ENCODE measurements around the gene HIRA.

Gene HIRA

DNA sequence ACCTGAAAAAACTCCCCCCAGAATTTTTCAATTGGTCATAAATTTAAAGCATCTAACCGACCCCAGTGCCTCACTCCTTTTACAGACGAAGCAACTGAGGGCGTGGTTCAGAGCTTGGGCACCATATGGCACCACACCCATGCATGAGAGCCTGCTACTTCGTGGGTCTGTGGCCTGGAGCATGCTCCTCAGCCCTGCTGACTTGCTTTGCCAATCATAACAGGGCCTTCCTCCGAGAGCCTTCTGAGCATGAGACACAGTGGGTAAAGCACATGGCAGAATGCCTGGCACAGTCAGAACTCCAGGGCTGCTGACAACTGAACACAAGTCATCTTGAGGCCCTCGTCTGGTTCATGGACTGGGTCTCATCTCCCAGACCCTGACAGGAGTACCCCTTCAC, 33.3 kb downstream of the HIRA start:
- peaks cover 41% of the 10 kb centered on the region for H3K36me3 ChIP-seq (ENCODE audit: control insufficient read depth, insufficient read depth, low read length)
- H3K9ac ChIP-seq (ENCODE audit: low read depth, low read length): no peak overlapping the region
- H3K4me1 ChIP-seq (ENCODE audit: control insufficient read depth, insufficient read depth, low read length): no peaks in the 10 kb centered on the region

GRCh38 chr22:19397734-19398104, 33.8 kb downstream of the HIRA start:
- Histone ChIP-seq H3K4me1 (ENCODE audit: control insufficient read depth, insufficient read depth, low read length) (no peaks in the 10 kb centered on the region), H3K4me3 (ENCODE audit: low read depth, low read length) (no peak overlapping the region), H3K27me3 (ENCODE audit: control insufficient read depth, insufficient read depth, low read length) (no peaks in the 10 kb centered on the region), H3K9ac (ENCODE audit: low read depth, low read length) (no peak overlapping the region), H3K9me3 (ENCODE audit: control insufficient read depth, insufficient read depth, low read length) (no peaks in the 10 kb centered on the region), H3K36me3 (ENCODE audit: control insufficient read depth, insufficient read depth, low read length) (peaks cover 45% of the 10 kb centered on the region)

More for the DNA sequence above, 33.3 kb downstream of the HIRA start:
- Histone ChIP-seq H3K9me3 (ENCODE audit: control insufficient read depth, insufficient read depth, low read length) (no peaks in the 10 kb centered on the region), H3K27me3 (ENCODE audit: control insufficient read depth, insufficient read depth, low read length) (no peaks in the 10 kb centered on the region), H3K4me3 (ENCODE audit: low read depth, low read length) (no peak overlapping the region)

- no peaks in the 10 kb centered on the region for H3K9me3 ChIP-seq (ENCODE audit: control insufficient read depth, insufficient read depth, low read length)
- H3K4me3 ChIP-seq (ENCODE audit: low read depth, low read length): no peak overlapping the region
- no peaks in the 10 kb centered on the region for H3K27me3 ChIP-seq (ENCODE audit: control insufficient read depth, insufficient read depth, low read length)
- H3K36me3 ChIP-seq (ENCODE audit: control insufficient read depth, insufficient read depth, low read length): peaks cover 48% of the 10 kb centered on the region
- no peaks in the 10 kb centered on the region for H3K4me1 ChIP-seq (ENCODE audit: control insufficient read depth, insufficient read depth, low read length)
- H3K9ac ChIP-seq (ENCODE audit: low read depth, low read length): no peak overlapping the region
Measured at GRCh38 chr22:19396934-19397733, 34.4 kb downstream of the HIRA start.

DNA sequence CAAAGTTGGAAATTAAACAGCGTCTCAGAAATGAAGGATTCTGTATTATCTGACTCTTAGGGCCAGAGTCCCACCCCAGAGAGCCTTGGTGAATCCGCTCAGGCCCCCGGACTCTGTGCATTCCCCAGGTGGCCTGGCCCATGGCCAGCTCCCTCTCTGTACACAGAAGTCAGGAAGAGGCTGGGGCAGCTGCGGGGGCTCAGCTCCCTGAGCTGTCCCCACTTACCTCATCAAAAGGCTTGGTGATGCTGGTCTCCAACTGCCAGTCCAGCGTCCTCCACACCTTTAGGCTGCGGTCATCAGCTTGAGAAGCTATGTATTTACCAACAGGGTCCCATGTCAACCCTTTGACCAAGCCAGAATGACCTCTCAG, 35.0 kb downstream of the HIRA start:
- Histone ChIP-seq H3K4me1 (ENCODE audit: control insufficient read depth, insufficient read depth, low read length) (no peaks in the 10 kb centered on the region), H3K9ac (ENCODE audit: low read depth, low read length) (no peak overlapping the region), H3K36me3 (ENCODE audit: control insufficient read depth, insufficient read depth, low read length) (peaks cover 52% of the 10 kb centered on the region), H3K27me3 (ENCODE audit: control insufficient read depth, insufficient read depth, low read length) (no peaks in the 10 kb centered on the region), H3K4me3 (ENCODE audit: low read depth, low read length) (no peak overlapping the region), H3K9me3 (ENCODE audit: control insufficient read depth, insufficient read depth, low read length) (no peaks in the 10 kb centered on the region)

- Histone ChIP-seq H3K9ac (ENCODE audit: low read depth, low read length) (no peak overlapping the region), H3K4me3 (ENCODE audit: low read depth, low read length) (no peak overlapping the region), H3K36me3 (ENCODE audit: control insufficient read depth, insufficient read depth, low read length) (peaks cover 45% of the 10 kb centered on the region), H3K4me1 (ENCODE audit: control insufficient read depth, insufficient read depth, low read length) (no peaks in the 10 kb centered on the region), H3K9me3 (ENCODE audit: control insufficient read depth, insufficient read depth, low read length) (no peaks in the 10 kb centered on the region), H3K27me3 (ENCODE audit: control insufficient read depth, insufficient read depth, low read length) (no peaks in the 10 kb centered on the region)
Measured at GRCh38 chr22:19395276-19395675, 36.3 kb downstream of the HIRA start.

GRCh38 chr22:19394274-19395050, 37.1 kb downstream of the HIRA start:
- no peak overlapping the region for H3K4me3 ChIP-seq (ENCODE audit: low read depth, low read length)
- H3K9ac ChIP-seq (ENCODE audit: low read depth, low read length): no peak overlapping the region
- peaks cover 51% of the 10 kb centered on the region for H3K36me3 ChIP-seq (ENCODE audit: control insufficient read depth, insufficient read depth, low read length)
- H3K9me3 ChIP-seq (ENCODE audit: control insufficient read depth, insufficient read depth, low read length): no peaks in the 10 kb centered on the region
- H3K4me1 ChIP-seq (ENCODE audit: control insufficient read depth, insufficient read depth, low read length): no peaks in the 10 kb centered on the region
- H3K27me3 ChIP-seq (ENCODE audit: control insufficient read depth, insufficient read depth, low read length): no peaks in the 10 kb centered on the region

DNA sequence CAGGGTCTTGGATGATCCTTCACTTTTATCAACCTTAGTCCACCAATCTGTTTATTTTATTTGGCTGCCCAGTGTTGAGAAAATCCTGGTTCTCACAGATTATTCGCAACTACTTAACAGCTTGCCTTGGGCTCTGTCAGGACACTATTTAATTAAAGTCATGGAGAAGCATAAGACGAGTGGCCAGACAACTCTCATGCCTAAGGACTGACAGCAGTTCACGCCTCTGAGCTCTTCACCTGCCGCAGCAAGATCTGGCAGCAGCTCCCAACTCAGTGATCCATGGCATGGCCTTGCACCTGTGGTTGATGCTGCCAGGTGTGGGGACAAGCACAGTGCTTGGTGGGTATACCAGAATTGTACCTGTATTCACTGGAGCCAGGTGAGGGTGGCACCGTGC, 37.8 kb downstream of the HIRA start:
- Histone ChIP-seq H3K9ac (ENCODE audit: low read depth, low read length) (no peak overlapping the region), H3K4me3 (ENCODE audit: low read depth, low read length) (no peak overlapping the region), H3K4me1 (ENCODE audit: control insufficient read depth, insufficient read depth, low read length) (no peaks in the 10 kb centered on the region), H3K36me3 (ENCODE audit: control insufficient read depth, insufficient read depth, low read length) (peaks cover 55% of the 10 kb centered on the region), H3K27me3 (ENCODE audit: control insufficient read depth, insufficient read depth, low read length) (no peaks in the 10 kb centered on the region), H3K9me3 (ENCODE audit: control insufficient read depth, insufficient read depth, low read length) (no peaks in the 10 kb centered on the region)

DNA sequence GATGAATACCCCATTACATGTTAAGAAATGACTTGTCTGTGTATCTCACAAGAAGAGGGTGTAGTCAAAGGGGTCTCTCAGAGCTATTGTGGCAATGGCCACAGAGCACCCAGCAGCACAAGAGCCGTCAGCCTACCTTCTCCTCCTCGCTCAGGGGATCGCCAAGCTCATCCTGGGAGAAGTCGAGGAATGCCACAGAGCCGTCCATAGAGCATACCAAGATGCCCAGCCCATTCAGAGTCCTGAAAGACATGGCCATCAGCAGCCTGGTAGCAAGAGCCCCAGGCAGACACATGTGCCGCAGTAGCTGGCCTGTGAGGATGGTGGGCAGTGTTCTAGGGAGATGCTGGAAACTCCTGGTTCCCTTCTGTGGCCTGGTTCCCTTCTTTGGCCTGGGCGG, 44.0 kb downstream of the HIRA start:
- Histone ChIP-seq H3K36me3 (ENCODE audit: control insufficient read depth, insufficient read depth, low read length) (peaks cover 48% of the 10 kb centered on the region), H3K4me1 (ENCODE audit: control insufficient read depth, insufficient read depth, low read length) (no peaks in the 10 kb centered on the region), H3K27me3 (ENCODE audit: control insufficient read depth, insufficient read depth, low read length) (no peaks in the 10 kb centered on the region), H3K4me3 (ENCODE audit: low read depth, low read length) (no peak overlapping the region), H3K9me3 (ENCODE audit: control insufficient read depth, insufficient read depth, low read length) (no peaks in the 10 kb centered on the region), H3K9ac (ENCODE audit: low read depth, low read length) (no peak overlapping the region)

DNA sequence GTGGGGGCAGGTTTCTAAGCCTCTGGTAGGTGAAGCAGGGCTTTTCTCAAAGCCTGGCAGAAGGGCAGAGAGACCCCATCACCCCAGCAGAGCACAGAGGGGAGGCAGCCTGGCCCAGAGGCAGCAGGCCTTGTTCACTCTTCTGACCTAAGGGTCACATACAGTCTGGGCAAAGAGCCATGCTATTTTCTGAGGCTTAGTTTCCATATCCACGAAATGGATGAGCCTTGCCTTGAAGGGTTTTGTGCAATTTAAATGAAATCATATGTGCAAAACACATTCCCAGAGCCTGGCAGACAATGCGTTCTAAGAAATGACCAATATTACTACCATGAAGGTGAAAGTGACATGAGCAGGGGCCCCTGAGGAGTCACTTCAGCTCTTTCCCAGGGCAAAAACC, 44.5 kb downstream of the HIRA start:
- Histone ChIP-seq H3K27me3 (ENCODE audit: control insufficient read depth, insufficient read depth, low read length) (no peaks in the 10 kb centered on the region), H3K4me1 (ENCODE audit: control insufficient read depth, insufficient read depth, low read length) (no peaks in the 10 kb centered on the region), H3K4me3 (ENCODE audit: low read depth, low read length) (no peak overlapping the region), H3K36me3 (ENCODE audit: control insufficient read depth, insufficient read depth, low read length) (peaks cover 50% of the 10 kb centered on the region), H3K9me3 (ENCODE audit: control insufficient read depth, insufficient read depth, low read length) (no peaks in the 10 kb centered on the region), H3K9ac (ENCODE audit: low read depth, low read length) (no peak overlapping the region)

- peaks cover 45% of the 10 kb centered on the region for H3K36me3 ChIP-seq (ENCODE audit: control insufficient read depth, insufficient read depth, low read length)
- H3K9me3 ChIP-seq (ENCODE audit: control insufficient read depth, insufficient read depth, low read length): no peaks in the 10 kb centered on the region
Measured at GRCh38 chr22:19386248-19386647, 45.3 kb downstream of the HIRA start.

GRCh38 chr22:19385221-19385906, 46.2 kb downstream of the HIRA start:
- Histone ChIP-seq H3K4me1 (ENCODE audit: control insufficient read depth, insufficient read depth, low read length) (no peaks in the 10 kb centered on the region), H3K4me3 (ENCODE audit: low read depth, low read length) (no peak overlapping the region), H3K27me3 (ENCODE audit: control insufficient read depth, insufficient read depth, low read length) (no peaks in the 10 kb centered on the region), H3K36me3 (ENCODE audit: control insufficient read depth, insufficient read depth, low read length) (peaks cover 42% of the 10 kb centered on the region), H3K9ac (ENCODE audit: low read depth, low read length) (no peak overlapping the region), H3K9me3 (ENCODE audit: control insufficient read depth, insufficient read depth, low read length) (no peaks in the 10 kb centered on the region)

More at GRCh38 chr22:19386248-19386647, 45.3 kb downstream of the HIRA start:
- H3K27me3 ChIP-seq (ENCODE audit: control insufficient read depth, insufficient read depth, low read length): no peaks in the 10 kb centered on the region
- no peak overlapping the region for H3K4me3 ChIP-seq (ENCODE audit: low read depth, low read length)
- no peaks in the 10 kb centered on the region for H3K4me1 ChIP-seq (ENCODE audit: control insufficient read depth, insufficient read depth, low read length)
- H3K9ac ChIP-seq (ENCODE audit: low read depth, low read length): no peak overlapping the region

Data from iPS-15b (cell line).